A172 (cell line): ENCODE results near the gene NIPBL. TPM values are rescaled to one million over a fixed set of nuclear protein-coding genes. Genes with fewer than 3 reads are reported as not detected.
"Not testable (repeated sequence)": the region's sequence is repeated elsewhere in the genome, so short reads cannot be mapped to it uniquely, and the experiment has no call there.

ENCODE experiments used
- DNase-seq: peaks from one replicate; pipeline ENCODE4 v3.0.0-alpha.2; 2015; ENCODE audit warnings: low spot score
- total RNA-seq: library from RNA; depleted of rRNA; stranded (reverse); fragments of >200 nt; shearing (Covaris generic); gene quantifications from 2 replicates; pipeline ENCODE4 v1.2.3, GENCODE V29; 2014

Gene NIPBL
- total RNA-seq, 1 experiment from 2014 or later = 12.3 TPM

DNA sequence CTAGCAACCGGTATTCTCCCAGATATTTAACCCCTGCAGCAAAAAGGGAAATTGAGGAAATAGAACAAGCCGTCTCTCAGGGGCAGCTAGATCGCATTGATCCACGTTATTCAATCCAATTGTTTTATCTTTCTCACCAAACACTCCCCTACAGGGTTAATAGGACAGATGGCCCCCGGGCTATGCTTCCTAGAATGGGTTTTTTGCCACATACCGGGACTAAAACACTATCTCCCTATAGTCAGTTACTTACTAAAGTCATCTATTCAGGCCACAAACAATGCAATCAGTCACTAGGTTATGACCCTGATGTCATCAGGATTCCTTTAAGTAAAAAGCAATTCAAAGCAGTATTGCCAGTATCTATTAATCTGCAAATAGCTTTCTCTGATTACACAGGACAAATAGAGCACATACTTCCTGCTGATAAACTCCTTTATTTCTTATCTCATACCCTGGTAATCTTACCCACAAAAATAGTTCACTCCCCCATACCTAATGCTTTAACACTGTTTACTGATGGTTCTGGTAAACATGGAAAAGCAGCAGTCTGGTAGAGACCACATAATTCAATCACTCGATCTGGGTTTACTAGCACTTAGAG is 213.7 kb downstream of the NIPBL start:
- DNase-seq = no peak

DNA sequence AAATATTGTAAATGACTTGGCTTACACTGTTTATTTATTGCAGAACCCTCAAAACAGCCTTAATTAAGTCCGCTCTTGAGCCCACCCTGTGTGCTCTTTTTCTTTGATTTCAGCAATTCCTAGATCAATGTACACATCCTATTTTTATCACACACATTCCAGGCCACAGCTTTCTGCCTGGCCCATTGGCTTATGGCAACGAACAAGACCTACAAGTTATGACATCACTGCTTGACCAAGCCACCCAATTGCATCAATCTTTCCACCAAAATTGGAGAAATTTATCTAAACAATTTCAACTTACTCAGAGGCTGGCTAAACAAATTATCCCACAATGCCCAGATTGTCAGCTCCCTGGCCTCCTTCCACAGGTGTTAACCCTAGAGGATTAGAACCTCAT is 214.2 kb downstream of the NIPBL start:
- no peak for DNase-seq

DNA sequence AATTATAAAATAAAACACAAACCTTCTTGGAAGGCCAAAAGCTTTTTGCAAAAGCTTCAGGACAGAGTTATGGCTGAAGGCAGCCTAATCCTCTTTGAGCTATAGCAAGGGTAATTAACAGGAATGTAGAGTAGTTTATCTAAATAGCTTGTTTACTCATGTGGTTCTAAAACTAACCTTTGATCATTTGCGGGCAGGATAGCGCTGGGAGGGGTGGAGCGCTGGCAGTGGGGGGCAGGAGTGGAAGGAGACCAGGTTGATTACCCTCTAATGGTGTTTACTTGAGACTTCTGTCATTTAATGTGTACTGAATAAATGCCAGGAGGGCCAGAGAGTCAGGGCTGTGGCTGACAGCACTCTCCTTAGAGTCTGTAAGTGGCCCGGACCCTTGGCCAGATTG is 217.2 kb downstream of the NIPBL start:
- not testable (repeated sequence) for DNase-seq

DNA sequence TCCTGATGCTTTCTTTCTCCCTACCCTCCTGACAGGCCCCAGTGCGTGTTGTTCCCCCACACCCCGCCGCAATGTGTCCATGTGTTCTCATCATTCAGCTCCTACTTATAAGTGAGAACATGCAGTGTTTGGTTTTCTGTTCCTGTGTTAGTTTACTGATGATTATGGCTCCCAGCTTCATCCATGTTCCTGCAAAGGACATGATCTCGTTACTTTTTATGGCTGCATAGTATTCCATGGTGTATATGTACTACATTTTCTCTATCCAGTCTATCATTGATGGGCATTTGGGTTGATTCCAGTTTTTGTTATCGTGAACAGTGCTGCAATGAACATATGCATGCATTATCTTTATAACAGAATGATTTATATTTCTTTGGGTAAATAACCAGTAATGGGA is 222.7 kb downstream of the NIPBL start:
- not testable (repeated sequence) for DNase-seq

DNA sequence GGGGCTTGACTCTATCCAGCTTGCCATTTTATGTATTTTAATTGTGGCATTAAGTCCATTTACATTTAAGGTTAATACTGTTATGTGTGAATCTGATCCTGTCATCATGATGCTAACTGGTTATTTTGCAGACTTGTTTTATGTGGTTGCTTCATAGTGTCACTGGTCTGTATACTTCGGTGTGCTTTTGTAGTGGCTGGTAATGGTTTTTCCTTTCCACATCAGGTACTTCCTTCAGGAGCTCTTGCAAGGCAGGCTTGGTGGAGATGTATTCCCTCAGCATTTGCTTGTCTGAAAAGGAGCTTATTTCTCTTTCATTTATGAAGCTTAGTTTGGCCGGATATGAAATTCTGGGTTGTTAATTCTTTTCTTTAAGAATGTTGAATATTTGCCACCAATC is 226.7 kb downstream of the NIPBL start:
- no peak for DNase-seq

DNA sequence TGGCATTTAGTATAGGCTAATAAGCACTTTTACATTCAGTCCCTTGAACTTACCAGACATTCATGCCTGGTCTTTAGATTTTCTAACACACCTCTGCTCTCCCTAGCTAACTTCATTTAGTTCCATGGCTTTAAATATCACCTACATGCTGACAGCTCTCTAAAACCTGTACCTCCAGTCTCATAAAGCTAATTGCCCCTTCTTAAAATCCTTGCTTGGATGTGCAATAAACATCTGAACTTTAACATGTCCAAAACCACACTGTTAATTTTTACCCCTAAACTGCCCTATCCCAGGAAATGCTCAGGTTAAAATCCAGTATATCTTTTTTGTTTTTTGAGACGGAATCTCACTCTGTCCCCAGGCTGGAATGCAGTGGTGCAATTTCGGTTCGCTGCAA is 232.8 kb downstream of the NIPBL start:
- DNase-seq = no peak

DNA sequence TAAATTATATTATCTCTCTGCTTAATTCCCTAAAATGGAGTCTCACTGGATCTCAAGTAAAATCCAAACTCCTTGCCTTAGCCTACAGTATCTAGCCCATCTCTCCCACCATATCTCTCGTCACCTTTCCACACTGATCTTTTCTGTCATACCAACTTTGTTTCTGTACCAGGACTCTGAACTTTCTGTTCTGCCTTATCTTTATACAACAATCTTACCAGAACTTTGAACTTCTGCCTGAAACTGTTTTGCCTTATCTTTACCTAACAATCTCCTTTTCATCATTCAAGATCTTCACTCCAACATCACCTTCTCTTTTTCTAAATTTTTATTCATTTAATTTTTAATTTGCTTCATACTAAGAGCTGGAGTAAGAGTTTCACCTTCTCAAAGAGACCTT is 233.6 kb downstream of the NIPBL start:
- no peak for DNase-seq

DNA sequence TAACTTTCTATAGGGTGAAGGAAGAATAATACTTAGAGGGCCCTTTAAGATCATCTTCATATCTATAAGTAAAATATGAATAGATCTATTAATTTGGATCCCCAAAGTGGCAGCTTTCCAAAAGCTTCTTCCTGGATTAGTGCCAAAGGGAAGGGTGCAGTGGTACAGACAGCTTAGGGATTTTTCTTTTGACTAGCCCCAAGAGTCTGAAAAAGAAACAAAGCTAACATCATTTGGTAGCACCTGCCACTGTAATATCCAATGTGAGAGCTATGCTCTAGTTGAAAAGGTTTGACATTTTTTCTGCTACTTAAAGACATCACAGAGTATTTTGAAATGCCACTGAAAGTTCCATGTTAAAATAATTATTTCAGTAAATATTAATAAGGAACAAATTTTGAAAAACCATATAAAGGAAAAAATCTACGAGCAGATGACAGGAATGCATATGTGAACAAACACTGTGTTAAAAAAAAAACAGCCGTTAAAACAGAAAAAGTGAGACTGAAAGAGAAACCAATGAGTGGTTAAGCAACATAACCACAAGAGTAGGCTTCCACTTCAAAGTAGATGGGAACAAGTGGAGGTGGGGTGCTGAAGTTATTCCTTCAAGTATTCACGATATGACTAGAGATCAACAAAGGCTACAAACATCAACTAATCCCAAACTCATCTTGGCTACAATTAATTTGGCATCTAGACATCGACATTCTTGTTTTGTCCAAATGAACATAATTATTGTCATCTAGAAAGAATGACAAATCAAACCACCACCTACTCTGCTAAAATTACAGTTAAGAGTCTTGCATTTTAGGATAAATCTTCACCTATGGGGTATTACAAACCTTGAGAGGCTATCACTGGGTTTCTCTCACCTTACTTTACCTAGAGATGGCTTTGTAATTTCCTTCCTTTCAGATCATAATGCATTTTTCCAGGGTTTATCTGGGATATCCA is 235.1 kb downstream of the NIPBL start:
- no peak for DNase-seq

DNA sequence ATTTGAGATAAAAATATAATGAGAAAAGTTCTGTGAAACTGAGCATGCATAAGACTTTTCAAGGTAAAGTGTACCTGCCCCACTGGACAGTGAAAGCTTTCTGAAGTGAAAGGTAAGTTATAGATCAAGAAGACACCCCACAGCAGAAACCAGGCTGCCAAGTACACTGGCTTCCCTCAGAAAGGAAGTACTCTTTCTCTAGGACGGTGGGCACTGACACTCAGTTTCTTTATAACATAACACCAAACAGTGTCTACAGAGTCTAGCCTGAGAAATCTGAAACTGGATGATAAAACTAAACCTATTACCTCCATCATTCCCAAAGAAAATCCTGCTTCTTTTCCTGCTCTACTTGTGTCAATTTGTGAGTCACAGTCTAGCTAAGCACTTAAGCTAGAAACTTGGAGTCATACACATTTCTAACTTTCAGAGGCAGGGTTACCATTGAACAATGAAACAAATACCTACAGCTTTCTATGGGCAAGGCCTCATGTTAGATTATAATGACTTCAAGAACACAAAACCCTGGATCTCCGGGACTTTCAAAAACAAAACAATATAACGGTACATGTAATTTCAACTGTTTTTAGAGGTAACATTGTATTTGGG is 235.9 kb downstream of the NIPBL start:
- DNase-seq = no peak
